D721Med (cell line): ENCODE measurements around the gene CES1.
"Not testable (repeated sequence)": the region's sequence is repeated elsewhere in the genome, so short reads cannot be mapped to it uniquely, and the experiment has no call there.

Source experiments
- DNase-seq: peaks from one replicate; pipeline ENCODE4 v3.0.0; 2011; ENCODE audit warnings: low spot score; ENCODE audit not compliant: insufficient read length
- FAIRE-seq: peaks from 2 replicates; lab custom pipeline; 2011; peaks lifted over from hg19 to GRCh38; lab: Jason Lieb, UNC
- TF ChIP-seq, protein P1 (sequence below): IDR thresholded peaks from 2 replicates; pipeline ENCODE4 v1.5.1; 2012; ENCODE audit warnings: mild to moderate bottlenecking, control low read depth; ENCODE audit not compliant: insufficient read depth; ENCODE audit errors: missing control alignments

Gene CES1

GRCh38 chr16:55756963-55757362 is 75.9 kb downstream of the CES1 start:
- no peak for DNase-seq
- FAIRE-seq, result no peak
- TF ChIP-seq, protein P1, sequence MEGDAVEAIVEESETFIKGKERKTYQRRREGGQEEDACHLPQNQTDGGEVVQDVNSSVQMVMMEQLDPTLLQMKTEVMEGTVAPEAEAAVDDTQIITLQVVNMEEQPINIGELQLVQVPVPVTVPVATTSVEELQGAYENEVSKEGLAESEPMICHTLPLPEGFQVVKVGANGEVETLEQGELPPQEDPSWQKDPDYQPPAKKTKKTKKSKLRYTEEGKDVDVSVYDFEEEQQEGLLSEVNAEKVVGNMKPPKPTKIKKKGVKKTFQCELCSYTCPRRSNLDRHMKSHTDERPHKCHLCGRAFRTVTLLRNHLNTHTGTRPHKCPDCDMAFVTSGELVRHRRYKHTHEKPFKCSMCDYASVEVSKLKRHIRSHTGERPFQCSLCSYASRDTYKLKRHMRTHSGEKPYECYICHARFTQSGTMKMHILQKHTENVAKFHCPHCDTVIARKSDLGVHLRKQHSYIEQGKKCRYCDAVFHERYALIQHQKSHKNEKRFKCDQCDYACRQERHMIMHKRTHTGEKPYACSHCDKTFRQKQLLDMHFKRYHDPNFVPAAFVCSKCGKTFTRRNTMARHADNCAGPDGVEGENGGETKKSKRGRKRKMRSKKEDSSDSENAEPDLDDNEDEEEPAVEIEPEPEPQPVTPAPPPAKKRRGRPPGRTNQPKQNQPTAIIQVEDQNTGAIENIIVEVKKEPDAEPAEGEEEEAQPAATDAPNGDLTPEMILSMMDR, result no peak

- TF ChIP-seq, protein P1, result no peak
- DNase-seq (no peak), FAIRE-seq (no peak)
These were observed 78.8 kb downstream of the CES1 start for GRCh38 chr16:55754056-55754455.

GRCh38 chr16:55753145-55753631 is 79.7 kb downstream of the CES1 start:
- not testable (repeated sequence) for FAIRE-seq, DNase-seq
